Measurements from ENCODE around the gene ALDH18A1.

DNA sequence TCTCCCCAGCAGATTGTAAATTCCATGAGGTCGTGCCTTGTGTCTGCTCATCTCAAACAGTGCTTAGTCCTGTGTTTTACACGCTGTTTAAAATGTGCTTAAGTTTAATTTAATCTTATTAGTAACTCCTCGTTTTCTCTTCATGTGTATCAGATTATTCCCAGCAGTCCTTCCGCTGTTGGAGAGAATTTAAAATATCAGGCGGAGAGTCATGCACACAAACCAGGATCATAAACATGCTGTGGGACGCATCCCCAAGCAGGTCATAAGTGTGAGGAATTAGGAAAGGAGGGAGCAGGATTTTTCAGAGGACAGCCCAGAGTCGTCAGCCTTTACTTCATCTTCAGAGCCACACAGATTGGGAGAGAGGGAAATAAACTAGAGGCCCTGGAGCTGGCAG, 91.2 kb downstream of the ALDH18A1 start:
- TF ChIP-seq, protein P1, sequence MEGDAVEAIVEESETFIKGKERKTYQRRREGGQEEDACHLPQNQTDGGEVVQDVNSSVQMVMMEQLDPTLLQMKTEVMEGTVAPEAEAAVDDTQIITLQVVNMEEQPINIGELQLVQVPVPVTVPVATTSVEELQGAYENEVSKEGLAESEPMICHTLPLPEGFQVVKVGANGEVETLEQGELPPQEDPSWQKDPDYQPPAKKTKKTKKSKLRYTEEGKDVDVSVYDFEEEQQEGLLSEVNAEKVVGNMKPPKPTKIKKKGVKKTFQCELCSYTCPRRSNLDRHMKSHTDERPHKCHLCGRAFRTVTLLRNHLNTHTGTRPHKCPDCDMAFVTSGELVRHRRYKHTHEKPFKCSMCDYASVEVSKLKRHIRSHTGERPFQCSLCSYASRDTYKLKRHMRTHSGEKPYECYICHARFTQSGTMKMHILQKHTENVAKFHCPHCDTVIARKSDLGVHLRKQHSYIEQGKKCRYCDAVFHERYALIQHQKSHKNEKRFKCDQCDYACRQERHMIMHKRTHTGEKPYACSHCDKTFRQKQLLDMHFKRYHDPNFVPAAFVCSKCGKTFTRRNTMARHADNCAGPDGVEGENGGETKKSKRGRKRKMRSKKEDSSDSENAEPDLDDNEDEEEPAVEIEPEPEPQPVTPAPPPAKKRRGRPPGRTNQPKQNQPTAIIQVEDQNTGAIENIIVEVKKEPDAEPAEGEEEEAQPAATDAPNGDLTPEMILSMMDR (IDR thresholded peaks at IDR 0.05) = no peak
- TF ChIP-seq POLR2A (IDR thresholded peaks at IDR 0.05) (no peak), EP300 (IDR thresholded peaks at IDR 0.05) (no peak)

Data from ovary (tissue), 3 donors.